Nucleus accumbens (tissue), 56 donors: ENCODE data around the gene SPOCD1.
A peak's percentile ranks its signal among the peaks of the same experiment; 100 is the strongest.

Experiments used
- DNase-seq, 56 donors: peaks; one replicate each; lab custom pipeline; 2025; lab: John Stamatoyannopoulos, UW

The SPOCD1 gene

GRCh38 chr1:31815752-31816500 is at the start of gene SPOCD1:
SPOCD1 (minus strand) TSS chr1:31816022; CDS start chr1:31815333, 689 bp downstream.
- peak in 43 of 56 donors; percentile 14 to 91 (median 48) for DNase-seq

- no peak for DNase-seq
Observed at GRCh38 chr1:31862071-31862470, 46.2 kb upstream of the SPOCD1 start.

GRCh38 chr1:31861346-31861745 is 45.5 kb upstream of the SPOCD1 start:
- no peak for DNase-seq

GRCh38 chr1:31860581-31860980 is 44.8 kb upstream of the SPOCD1 start:
- peak in 6 of 56 donors; percentile 2 to 13 (median 7) for DNase-seq

- DNase-seq, result no peak
Observed at GRCh38 chr1:31859719-31860118, 43.9 kb upstream of the SPOCD1 start.

- no peak for DNase-seq
Observed at GRCh38 chr1:31859044-31859443, 43.2 kb upstream of the SPOCD1 start.

- DNase-seq, result no peak
Observed at GRCh38 chr1:31857863-31858262, 42.0 kb upstream of the SPOCD1 start.

GRCh38 chr1:31856140-31856539 is 40.3 kb upstream of the SPOCD1 start:
- no peak for DNase-seq

- peak in 2 of 56 donors; percentile 7 to 9 for DNase-seq
Observed at GRCh38 chr1:31855038-31855845, 39.4 kb upstream of the SPOCD1 start.

- no peak for DNase-seq
Observed at GRCh38 chr1:31849653-31850052, 33.8 kb upstream of the SPOCD1 start.

- no peak for DNase-seq
Observed at GRCh38 chr1:31848381-31848897, 32.6 kb upstream of the SPOCD1 start.

GRCh38 chr1:31846484-31846883 is 30.7 kb upstream of the SPOCD1 start:
- DNase-seq, result no peak

- peak in 35 of 56 donors; percentile 7 to 81 (median 46) for DNase-seq
Observed at GRCh38 chr1:31843506-31843905, 27.7 kb upstream of the SPOCD1 start.

GRCh38 chr1:31839662-31840343 is 24.0 kb upstream of the SPOCD1 start:
- peak in 2 of 56 donors; percentile 15 to 38 for DNase-seq

- DNase-seq, result no peak
Observed at GRCh38 chr1:31837451-31838158, 21.8 kb upstream of the SPOCD1 start.

- DNase-seq, result no peak
Observed at GRCh38 chr1:31836638-31837037, 20.8 kb upstream of the SPOCD1 start.

GRCh38 chr1:31835415-31835814 is 19.6 kb upstream of the SPOCD1 start:
- no peak for DNase-seq

- DNase-seq, result no peak
Observed at GRCh38 chr1:31834501-31834900, 18.7 kb upstream of the SPOCD1 start.

- no peak for DNase-seq
Observed at GRCh38 chr1:31831397-31832378, 15.9 kb upstream of the SPOCD1 start.
